DND-41 (cell line): Measurements from ENCODE around the gene OBI1.

Experiments
- EZH2 ChIP-seq: IDR thresholded peaks from 3 replicates; pipeline ENCODE4 v1.6.1; 2012; ENCODE audit warnings: borderline replicate concordance, low read depth, mild to moderate bottlenecking, moderate library complexity, low read length, inconsistent platforms; ENCODE audit not compliant: severe bottlenecking
- TF ChIP-seq, protein P1 (sequence below): IDR thresholded peaks from 2 replicates; pipeline ENCODE4 v1.5.1; 2012; ENCODE audit warnings: borderline replicate concordance, low read length, moderate library complexity, mild to moderate bottlenecking; ENCODE audit not compliant: poor library complexity, severe bottlenecking; ENCODE audit errors: extremely low read depth

DNA sequence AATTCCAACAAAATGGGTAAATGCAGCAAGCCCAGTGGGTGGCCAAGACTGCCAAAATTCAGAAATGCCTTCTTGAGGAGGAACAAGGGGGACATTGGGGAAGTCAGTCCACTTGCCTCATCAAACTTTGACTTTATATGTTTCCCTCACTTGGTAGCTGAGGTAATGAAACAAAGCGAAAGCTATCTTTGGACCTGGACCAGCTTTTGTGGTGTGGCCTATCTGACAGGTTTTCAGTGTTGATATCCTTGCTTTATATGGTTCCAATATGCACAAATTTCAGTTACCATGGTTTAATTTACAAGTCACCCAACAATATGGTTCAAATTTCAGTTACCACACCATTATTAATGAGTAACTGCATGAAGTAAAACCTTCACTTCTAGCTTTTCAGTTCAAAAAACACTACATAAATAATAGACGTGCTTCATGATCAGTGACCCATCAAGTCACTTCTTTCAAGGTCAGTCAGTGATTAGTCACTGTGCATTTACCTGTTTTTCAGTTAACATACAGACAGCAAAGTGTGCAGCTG lies 38.0 kb downstream of the OBI1 start:
- TF ChIP-seq, protein P1, sequence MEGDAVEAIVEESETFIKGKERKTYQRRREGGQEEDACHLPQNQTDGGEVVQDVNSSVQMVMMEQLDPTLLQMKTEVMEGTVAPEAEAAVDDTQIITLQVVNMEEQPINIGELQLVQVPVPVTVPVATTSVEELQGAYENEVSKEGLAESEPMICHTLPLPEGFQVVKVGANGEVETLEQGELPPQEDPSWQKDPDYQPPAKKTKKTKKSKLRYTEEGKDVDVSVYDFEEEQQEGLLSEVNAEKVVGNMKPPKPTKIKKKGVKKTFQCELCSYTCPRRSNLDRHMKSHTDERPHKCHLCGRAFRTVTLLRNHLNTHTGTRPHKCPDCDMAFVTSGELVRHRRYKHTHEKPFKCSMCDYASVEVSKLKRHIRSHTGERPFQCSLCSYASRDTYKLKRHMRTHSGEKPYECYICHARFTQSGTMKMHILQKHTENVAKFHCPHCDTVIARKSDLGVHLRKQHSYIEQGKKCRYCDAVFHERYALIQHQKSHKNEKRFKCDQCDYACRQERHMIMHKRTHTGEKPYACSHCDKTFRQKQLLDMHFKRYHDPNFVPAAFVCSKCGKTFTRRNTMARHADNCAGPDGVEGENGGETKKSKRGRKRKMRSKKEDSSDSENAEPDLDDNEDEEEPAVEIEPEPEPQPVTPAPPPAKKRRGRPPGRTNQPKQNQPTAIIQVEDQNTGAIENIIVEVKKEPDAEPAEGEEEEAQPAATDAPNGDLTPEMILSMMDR, result no peak
- no peak for TF ChIP-seq EZH2
